HG03139 (cell line): Measurements from ENCODE around the gene SBNO2.

Experiments used
- ATAC-seq: cut with Tn5 transposase; IDR thresholded peaks from one replicate; pipeline ENCODE4 v1.9.1; 2021; ENCODE audit not compliant: unreplicated experiment

SBNO2 gene

GRCh38 chr19:1076046-1076386, 98.1 kb downstream of the SBNO2 start:
- ATAC-seq, result no peak

GRCh38 chr19:1074544-1075283, 99.4 kb downstream of the SBNO2 start:
- no peak for ATAC-seq

- ATAC-seq, result no peak
These were observed 100.0 kb downstream of the SBNO2 start for GRCh38 chr19:1073956-1074517.

GRCh38 chr19:1073063-1073955, 100.8 kb downstream of the SBNO2 start:
- no peak for ATAC-seq

- ATAC-seq, result no peak
These were observed 101.6 kb downstream of the SBNO2 start for GRCh38 chr19:1072371-1073015.

- ATAC-seq, result no peak
These were observed 102.9 kb downstream of the SBNO2 start for GRCh38 chr19:1070931-1071791.

- ATAC-seq, result no peak
These were observed 103.5 kb downstream of the SBNO2 start for GRCh38 chr19:1070576-1070930.

- ATAC-seq, result no peak
These were observed 104.9 kb downstream of the SBNO2 start for GRCh38 chr19:1069009-1069779.

GRCh38 chr19:1068009-1069001, 105.8 kb downstream of the SBNO2 start:
- ATAC-seq, result no peak

GRCh38 chr19:1067341-1067957, 106.6 kb downstream of the SBNO2 start:
- no peak for ATAC-seq

GRCh38 chr19:1066748-1067340, 107.2 kb downstream of the SBNO2 start, which contains the start of gene ARHGAP45:
ARHGAP45 (plus strand) TSS chr19:1067167; CDS start chr19:1067406, 239 bp downstream.
- ATAC-seq, result no peak

- ATAC-seq, result no peak
These were observed 107.8 kb downstream of the SBNO2 start for GRCh38 chr19:1066251-1066747.

GRCh38 chr19:1065606-1066109, 108.4 kb downstream of the SBNO2 start:
- ATAC-seq, result no peak

- no peak for ATAC-seq
These were observed 109.1 kb downstream of the SBNO2 start for GRCh38 chr19:1064661-1065605.

- ATAC-seq, result no peak
These were observed 110.0 kb downstream of the SBNO2 start for GRCh38 chr19:1063909-1064660.
